HG03280 (cell line): Measurements from ENCODE around the gene ITGAL.
A peak's percentile ranks its signal among the peaks of the same experiment; 100 is the strongest.
"Not testable (repeated sequence)": the region's sequence is repeated elsewhere in the genome, so short reads cannot be mapped to it uniquely, and the experiment has no call there.

Experiments
- ATAC-seq: cut with Tn5 transposase; IDR thresholded peaks from one replicate; pipeline ENCODE4 v1.9.1; 2021; ENCODE audit warnings: mild to moderate bottlenecking, moderate library complexity; ENCODE audit not compliant: unreplicated experiment

Gene ITGAL

DNA sequence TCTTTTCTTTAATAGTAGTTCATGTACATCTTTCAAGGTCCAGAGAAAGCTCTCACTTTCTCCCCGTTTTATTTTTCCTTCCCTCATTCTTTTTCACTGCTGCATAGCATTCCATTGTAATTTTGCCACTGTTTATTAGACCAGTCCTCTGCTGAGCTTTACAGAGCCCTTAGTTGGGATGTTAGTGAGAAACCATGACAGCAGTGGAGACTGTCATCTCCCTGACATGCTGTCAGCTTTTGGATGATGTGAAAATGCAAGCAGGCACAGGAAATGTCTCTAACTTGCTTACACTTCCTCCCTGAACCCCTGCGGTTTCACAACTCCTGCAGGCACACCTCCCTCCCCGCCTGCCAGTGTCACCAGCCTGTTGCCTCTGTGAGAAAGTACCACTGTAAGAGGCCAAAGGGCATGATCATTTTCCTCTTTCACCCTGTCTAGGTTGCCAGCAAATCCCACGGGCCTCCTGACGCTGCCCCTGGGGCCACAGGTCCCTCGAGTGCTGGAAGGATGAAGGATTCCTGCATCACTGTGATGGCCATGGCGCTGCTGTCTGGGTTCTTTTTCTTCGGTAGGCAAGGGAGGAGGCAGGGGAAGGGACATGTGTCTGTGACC lies at the start of gene ITGAL:
Gene ITGAL (plus strand): TSS at position 415 of the 615 bp plus-strand sequence. CDS start 96 bp downstream, at position 511.
- peak; percentile 41 for ATAC-seq

DNA sequence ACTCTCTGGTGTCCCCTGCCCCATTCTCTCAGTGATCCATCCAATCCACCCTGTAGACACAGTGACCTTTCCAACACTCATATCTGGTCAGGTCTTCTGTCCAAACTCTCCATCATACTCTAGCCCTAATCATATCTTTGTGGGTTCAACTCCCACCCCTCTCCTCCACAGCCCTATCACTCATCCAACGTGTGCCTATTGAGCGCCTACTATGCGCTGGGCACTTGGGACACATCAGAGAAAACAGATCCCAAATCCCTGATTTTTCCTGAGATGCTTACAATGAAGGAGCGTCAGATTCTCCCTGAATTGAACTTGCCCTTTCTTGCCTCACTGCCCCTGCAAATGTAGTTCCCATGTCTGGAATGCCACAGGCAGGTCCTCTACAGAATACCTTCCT lies 44.5 kb upstream of the ITGAL start:
- no peak for ATAC-seq

DNA sequence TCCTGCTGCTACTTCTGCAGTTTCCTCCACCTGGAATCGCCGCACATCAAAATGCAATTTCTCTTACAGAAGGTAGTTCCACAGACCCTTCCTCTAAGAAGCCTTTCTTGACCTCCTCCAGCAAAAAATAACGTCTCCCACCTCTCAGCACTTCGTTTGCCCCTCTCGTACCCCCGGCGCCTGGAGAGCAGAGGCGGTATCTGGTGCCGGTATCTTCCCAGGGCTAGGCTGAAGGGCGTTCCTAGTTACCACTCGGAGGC lies 43.2 kb upstream of the ITGAL start:
- no peak for ATAC-seq

DNA sequence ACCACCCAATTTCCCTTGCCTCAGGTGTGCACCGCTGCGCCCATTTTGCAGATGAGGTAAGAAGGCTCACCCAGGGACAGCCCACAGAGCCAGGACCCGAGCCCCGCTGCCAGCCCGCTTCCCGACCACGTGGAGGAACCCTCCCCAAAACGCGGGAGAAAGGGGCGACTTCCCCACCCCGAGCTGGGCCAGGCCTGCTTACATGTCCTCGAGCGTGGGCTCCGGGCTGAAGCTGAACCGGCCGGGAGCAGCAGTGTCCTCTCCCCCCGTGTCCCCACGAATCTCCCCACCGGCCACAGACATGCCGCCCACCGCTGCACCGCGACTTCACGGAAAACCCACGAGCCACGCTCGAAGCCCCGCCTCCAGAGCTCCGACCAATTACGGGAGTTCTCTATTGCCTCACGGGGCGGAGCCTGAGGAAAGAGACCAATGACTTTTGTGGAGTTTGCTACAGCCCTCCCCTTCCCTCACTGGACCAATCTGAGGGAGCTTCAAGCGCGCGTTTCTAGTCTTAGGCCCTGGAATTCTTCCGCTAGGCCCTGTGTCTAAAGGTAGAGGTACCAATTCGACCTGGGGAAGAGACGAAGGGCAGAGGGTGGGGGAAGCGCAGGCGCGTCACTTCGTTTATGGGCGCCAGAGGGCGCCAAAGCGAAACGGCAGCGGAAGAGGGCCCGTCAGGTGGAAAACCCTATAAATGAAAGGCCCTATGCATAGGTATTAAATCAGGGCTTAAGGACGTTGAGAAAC lies 42.7 kb upstream of the ITGAL start, which contains the start of gene DCTPP1:
Gene DCTPP1 (minus strand): TSS at position 353 of the 750 bp plus-strand sequence. CDS start 50 bp downstream, at position 303.
- ATAC-seq, result peak; percentile 96

DNA sequence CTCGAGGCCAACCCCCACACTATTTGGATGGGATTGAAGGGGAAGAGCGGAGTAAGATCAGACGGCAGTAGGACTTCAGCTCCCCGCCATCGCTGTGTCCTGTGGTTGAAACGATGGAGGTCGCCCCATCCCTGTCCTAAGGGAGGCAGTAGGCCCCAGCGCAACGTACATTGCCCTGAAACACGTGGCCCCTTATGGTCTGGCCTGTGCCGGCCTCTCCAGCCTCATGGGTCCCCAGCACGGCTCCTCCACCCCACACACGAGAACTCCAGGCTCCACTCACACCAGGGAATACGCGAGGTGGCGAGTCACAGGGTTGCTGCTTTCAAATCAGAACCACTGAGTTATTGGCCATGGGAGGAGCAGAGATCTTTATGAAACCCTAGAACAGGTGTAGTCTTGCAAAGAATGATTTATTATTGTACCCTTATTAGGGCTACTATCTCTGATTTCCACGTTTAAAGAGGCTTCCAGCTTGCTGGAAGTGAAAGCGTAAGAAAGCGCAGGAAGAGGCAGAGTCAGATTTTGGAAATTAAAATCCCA lies 42.0 kb upstream of the ITGAL start:
- ATAC-seq, result peak; percentile 6

DNA sequence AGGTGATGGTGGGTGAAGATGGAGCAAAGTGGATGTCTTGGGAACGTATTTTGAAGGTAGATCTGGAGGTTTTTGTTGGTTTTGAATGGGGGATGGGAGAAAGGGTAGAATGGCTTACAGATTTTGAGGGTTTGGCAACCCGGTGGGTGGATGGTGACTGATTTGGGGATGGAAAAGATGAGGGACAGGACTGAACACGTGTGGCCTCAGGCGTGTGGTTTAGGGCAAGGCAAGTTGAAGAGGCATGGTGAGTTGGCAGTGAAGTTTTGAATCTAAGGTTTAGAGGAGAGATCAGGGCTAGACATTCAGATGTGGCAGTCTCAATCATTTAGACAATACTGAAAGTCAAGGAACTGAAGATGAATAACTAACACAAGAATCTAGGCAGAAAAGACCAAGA lies 37.7 kb upstream of the ITGAL start:
- ATAC-seq, result no peak

DNA sequence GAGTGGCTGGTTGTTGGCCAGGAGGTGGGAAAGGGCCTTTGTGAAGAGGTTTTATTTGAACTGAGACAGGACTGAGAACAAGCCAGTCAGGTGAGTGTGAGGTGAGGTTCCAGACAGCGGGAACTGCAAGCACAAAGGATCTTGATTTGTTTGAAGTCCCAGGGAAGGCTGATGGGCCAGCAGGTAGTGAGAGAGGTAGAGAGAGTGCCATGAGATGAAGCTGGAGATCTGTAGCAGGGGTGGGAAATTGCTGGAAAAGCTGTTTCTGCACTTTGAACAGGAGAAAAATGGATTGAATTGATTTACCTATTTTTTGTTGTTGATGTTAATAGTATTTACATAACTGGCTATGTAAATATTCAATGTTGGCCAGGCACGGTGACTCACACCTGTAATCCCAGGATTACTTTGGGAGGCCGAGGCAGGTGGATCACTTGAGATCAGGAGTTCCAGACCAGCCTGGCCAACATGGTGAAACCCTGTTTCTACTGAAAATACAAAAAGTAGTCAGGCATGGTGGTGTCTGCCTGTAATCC lies 35.0 kb upstream of the ITGAL start:
- no peak for ATAC-seq

DNA sequence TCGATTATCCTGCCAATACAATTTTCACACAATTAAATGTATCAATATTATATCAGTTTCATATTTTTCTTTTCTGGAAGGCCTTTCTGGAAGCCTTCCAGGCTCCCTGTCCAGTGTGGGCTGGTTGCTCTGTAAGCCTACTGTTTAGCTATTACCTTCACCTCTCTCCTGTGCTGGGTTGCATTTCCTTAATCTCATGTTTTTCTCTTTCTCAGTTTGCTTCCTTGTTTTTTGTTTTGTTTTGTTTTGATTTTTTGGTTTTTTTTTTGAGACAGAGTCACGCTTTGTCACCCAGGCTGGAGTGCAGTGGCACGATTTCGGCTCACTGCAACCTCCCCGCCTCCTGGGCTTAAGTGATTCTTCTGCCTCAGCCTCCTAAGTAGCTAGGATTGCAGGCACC lies 33.7 kb upstream of the ITGAL start:
- ATAC-seq, result no peak

DNA sequence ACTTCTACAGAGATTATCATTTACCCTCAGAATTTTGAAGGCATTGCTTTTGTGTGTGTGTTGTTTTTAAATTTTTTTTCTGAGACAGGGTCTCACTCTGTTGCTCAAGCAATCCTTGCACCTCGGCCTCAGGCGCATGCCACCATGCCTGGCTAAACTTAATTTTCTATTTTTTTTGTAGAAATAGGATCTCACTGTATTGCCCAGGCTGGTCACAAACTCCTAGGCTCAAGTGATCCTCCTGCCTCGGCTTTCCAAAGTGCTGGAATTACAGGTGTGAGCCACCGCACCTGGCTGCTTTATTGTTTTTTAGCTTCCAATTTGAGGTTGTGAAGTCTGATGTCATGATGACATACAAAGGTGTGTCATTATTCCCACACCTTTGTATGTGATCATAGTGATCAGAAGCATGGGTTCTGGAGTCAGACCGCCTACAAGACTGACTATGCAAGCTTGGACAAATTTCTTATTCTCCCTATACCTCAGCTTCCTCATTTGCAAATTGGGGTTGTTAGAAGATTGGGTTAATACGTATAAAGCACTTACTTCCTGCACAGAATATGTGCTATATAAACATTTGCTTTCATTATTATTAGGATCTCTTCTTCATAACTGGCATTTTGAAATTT lies 32.7 kb upstream of the ITGAL start:
- ATAC-seq, result no peak

DNA sequence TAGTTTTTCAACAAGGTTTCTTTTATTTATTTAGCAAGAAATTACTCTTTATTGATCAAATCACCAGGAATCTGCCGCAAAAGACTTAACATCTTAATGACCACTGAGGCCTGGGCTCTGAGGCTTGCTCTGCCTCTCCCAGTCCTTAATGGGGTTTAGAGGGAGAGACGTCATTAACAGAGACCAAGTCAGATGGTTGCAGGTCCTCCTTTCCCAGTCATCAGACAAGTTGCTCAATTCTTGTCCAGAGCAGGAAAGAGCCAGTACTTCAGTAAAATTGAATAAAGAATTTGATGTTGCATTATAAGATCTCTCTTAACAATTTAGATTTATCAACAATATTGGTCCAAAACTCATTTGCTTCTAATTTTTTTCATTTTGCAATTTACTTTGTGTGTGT lies 28.9 kb upstream of the ITGAL start:
- no peak for ATAC-seq

DNA sequence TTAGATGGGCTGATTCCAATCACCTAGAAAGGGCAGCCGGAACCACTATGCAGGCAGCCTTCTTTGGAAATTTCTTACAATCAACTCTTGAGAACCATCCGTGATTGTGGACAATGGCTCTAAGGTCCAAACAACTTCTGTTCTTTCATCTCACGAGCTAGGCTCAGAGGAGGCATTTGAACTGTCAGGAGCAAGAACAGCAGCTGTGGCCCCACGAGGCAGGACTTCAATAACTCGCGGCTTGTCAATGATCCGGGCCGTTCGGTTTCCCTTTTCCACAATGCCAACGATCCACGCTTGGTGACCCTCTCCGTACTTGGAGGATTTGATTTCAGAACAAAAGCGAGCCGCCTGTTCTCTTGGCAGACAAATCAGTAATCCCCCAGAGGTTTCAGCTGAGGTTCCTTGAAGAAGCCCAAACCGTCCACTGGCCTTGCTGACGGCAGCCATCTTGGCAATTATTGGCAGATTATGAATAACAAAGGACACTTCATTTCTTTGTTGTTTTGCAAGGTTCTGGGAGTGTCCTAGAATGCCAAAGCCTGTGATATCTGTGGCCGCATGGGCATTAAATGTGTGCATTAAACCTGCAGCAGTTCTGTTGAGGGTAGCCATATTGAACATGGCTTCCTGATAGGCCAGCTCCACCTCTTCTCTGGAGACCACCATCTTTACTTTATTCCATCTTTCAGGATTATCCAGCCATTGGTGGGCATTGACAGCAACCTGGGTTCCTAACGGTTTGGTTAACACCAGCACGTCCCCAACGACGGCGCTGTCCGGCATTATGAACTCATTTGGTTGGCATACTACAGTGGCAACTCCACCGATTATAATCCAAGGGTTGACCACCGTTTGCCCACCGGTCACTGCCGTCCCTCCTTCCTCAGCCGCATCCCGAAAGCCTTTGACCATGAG lies 28.1 kb upstream of the ITGAL start:
- ATAC-seq, result no peak

DNA sequence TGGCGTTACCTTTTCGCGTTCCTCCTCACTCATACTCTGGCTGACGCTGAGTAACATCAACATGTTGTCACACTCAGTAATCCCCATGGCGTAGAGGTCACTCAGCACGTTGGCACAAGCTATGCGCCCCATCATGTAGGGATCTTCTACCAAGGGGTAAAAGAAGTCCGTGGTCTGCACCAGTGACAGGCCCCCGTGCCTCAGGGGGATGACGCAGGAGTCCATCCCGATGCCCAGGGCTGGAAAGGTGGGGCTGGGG lies 27.5 kb upstream of the ITGAL start:
- ATAC-seq, result no peak

DNA sequence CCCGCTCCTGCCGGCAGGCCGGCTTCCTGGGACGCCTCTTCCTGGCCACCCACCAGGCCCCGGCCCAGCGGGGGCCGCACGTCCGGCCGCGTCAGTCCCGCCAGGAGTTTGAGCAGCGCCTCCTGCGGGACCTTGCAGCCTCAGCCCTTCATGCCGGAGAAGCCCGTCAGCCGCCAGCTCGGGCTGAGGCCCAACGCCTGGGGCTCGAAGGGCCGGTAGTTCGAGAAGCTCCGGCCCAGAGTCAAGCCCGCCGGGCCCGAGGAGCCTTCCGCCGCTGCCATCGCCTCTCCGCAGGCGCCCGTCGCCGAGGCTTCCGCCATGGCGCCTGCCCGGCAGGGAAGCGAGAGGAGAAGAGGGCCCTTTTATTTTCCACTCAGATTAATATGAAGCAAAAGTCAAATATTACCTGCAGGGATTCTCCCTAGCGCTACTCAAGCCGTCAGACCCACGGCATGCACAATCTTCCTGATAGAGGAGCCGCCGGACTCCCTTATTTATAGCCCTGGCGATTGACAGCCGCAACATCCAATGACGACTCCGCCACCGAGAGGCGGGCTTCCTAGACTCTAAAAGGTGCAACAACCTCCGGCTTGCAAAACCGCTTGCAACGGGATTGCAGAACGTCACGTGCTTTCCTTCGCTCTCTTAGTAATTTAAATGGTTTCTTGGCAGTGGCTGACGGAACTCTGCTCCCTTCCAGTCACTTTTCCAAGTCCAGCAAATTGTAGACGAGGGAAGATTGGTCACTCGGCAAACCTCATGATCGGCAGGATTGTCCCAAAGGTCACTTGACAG lies 26.9 kb upstream of the ITGAL start, which contains the start of gene SEPHS2:
Gene SEPHS2 (minus strand): TSS at position 467 of the 795 bp plus-strand sequence. CDS start 147 bp downstream, at position 320.
- ATAC-seq, result peak; percentile 87

DNA sequence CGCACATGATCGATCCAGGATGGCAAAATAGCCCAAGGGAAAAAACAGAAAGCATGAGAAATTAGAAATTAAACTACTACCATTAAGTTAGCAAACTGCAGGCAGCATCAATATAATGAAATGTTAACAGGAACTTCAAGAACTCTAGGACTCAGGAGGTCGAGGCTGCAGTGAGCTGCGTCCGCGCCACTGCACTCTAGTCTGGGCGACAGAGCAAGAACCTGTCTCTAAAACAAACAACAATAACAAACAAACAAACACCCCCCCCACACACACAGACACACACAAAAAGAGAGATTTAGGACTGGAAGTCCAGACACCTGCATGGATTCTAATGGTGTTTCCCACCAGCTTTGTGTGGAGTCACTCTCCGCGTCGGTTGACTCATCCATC lies 26.3 kb upstream of the ITGAL start:
- ATAC-seq, result no peak

DNA sequence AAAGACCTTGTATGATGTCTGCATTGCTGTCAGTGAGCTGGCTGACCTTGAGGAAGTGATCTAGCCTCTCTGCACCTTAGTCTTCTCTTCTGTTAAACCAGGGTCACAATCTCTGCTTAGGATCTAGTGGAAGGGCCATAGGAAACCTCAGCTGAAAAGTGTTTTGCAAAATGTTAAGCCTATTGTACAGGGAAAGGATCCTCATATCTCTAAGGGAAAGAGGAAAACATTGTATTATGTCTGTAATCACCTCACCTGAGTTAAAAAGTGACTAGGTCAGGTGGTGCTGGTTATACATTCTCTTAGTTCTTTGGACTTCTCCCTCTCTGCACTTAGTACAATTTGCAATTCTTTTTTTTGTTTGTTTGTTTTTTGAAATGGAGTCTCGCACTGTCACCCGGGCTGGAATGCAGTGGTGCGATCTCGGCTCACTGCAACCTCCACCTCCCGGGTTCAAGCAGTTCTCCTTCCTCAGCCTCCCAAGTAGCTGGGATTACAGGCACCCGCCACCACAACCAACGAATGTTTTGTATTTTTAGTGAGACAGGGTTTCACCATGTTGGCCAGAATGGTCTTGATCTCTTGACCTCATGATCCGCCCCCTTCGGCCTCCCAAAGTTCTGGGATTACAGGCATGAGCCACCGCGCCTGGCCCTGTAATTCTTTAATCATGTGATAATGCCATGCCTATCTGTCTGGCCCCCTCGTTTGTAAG lies 24.9 kb upstream of the ITGAL start:
- ATAC-seq, result no peak

DNA sequence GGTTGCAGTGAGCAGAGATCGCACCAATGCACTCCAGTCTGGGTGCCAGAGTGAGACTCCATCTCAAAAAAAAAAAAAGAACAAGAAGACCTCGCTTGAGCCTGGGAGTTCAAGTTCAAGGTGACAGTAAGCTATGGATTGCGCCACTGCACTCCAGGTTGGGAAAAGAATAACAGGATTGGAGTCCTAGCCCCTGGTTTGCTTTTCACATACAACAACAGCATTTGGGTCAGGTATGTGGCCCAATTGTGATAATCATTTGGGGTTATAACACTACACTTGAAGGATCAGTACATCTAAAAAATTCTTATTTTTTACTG lies 23.5 kb upstream of the ITGAL start:
- ATAC-seq, result no peak

DNA sequence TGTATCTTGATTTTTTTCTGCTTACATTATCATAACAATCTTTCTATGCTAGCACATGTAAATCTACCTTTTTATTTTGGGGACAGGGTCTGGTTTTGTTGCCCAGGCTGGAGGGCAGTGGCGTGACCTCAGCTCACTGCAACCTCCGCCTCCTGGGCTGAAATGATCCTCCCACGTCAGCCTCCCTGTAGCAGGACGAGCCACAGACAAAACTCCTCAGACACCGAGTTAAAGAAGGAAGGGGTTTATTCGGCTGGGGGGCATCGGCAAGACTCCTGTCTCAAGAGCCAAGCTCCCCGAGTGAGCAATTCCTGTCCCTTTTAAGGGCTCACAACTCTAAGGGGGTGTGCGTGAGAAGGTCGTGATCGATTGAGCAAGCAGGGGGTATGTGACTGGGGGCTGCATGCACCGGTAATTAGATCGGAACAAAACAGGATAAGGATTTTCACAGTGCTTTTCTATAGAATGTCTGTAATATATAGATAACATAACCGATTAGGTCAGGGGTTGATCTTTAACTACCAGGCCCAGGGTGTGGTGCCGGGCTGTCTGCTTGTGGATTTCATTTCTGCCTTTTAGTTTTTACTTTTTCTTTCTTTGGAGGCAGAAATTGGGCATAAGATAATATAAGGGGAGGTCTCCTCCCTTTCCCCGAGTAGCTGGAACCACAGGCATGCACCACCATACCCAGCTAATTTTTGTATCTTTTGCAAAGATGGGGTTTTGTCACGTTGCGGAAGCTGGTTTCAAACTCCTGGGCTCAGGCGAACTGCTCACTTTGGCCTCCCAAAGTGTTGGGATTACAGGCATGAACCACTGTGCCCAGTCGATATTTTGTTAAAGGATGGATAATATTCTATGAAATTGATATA lies 19.6 kb upstream of the ITGAL start:
- ATAC-seq, result not testable (repeated sequence)

DNA sequence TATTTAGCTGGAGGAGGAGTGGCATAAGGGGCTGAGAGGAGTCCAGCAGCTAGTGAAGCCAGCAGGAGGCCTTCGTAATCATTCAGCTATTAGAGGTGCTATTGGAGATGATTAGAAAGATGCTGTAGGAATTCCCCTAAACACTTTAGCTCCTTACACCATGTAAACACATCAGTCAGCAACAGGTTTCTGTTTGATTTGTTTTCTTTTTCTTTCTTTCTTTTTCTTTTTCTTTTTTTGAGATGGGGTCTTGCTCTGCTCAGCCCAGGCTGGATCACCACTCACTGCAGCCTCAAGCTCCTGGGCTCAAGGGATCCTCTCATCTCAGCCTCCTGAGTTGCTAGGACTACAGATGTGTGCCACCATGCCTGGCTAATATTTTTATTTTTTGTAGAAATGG lies 16.2 kb upstream of the ITGAL start:
- ATAC-seq, result no peak

DNA sequence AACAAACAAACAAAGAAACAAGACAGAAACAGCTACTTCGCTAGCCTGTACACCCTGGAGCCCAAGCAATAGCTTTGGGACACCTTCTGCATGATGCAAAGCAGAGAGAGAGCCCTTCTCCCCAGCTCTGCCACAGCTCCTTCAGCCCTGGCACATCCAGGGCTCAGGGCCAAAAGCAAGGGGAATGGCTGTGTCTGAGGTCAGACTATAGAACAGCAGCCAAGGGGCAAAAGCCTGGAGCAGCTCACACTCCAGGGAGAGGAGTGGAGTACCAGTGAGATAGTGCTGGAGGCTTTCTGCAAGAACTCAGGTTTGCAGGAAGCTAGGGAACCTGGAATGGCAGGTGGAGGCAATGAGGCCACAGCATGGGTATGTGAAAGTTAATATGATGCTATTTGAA lies 15.3 kb upstream of the ITGAL start:
- ATAC-seq, result no peak
